ENCODE measurements around the gene ZNF579. TPM values are rescaled to one million over a fixed set of nuclear protein-coding genes. Genes with fewer than 3 reads are reported as not detected.

Gene ZNF579
- total and polyA plus RNA-seq, 2 of the 8 experiments (the other 6 are each of a cell fraction or from before 2014, with no cell fraction given), result 10.0 to 18.9 TPM

GRCh38 chr19:55624109-55625003 lies 43.7 kb upstream of the ZNF579 start, which contains the start of gene ZNF784 (continued):
- TF ChIP-seq EZH2 (IDR thresholded peaks at IDR 0.05; ENCODE audit: low read depth, low read length, severe bottlenecking) (no peak), GTF2F1 (IDR thresholded peaks at IDR 0.05; ENCODE audit: borderline replicate concordance, low read depth, low read length) (no peak), JUN (IDR thresholded peaks at IDR 0.05; ENCODE audit: low read depth, low read length) (no peak), CTCF (IDR thresholded peaks at IDR 0.05; ENCODE audit: control extremely low read depth in 1 of 3, insufficient read depth in 1 of 3, low read depth in 1 of 3, low read length in 3 of 3) (no peak), RBBP5 (IDR thresholded peaks at IDR 0.05; ENCODE audit: borderline replicate concordance, low read depth, low read length) (no peak), TBP (IDR thresholded peaks at IDR 0.05; ENCODE audit: low read depth, low read length) (peak; percentile 86), USF2 (IDR thresholded peaks at IDR 0.05; ENCODE audit: low read length) (no peak), BCL11A (IDR thresholded peaks at IDR 0.05; ENCODE audit: low read depth in 2 of 2, low read length in 2 of 2) (no peak), RAD21 (IDR thresholded peaks at IDR 0.05 in 1 of 2, conservative IDR thresholded peaks at IDR 0.05 in 1 of 2; ENCODE audit: low read depth in 2 of 2, low read length in 2 of 2) (no peak), RXRA (IDR thresholded peaks at IDR 0.05; ENCODE audit: insufficient read depth, low read depth, low read length) (no peak), TEAD4 (IDR thresholded peaks at IDR 0.05; ENCODE audit: low read depth, low read length) (no peak), NANOG (IDR thresholded peaks at IDR 0.05; ENCODE audit: insufficient read depth, low read depth, low read length, poor library complexity, severe bottlenecking) (no peak), EGR1 (IDR thresholded peaks at IDR 0.05; ENCODE audit: borderline replicate concordance, low read depth, low read length) (no peak), E2F6 (IDR thresholded peaks at IDR 0.05) (peak; percentile 73), RNF2 (IDR thresholded peaks at IDR 0.05; ENCODE audit: borderline replicate concordance, low read depth, low read length, missing control alignments, poor library complexity, severe bottlenecking) (no peak), SRF (IDR thresholded peaks at IDR 0.05; ENCODE audit: low read depth, low read length) (no peak), CHD1 (IDR thresholded peaks at IDR 0.05; ENCODE audit: low read depth, low read length) (no peak), SP1 (IDR thresholded peaks at IDR 0.05; ENCODE audit: low read depth, low read length) (peak; percentile 39; the same call in 1 of the 2 replicates)

Data from H1 (cell line).